ENCODE measurements around the gene S1PR1.
"Not testable (repeated sequence)": the region's sequence is repeated elsewhere in the genome, so short reads cannot be mapped to it uniquely, and the experiment has no call there.

Gene S1PR1

GRCh38 chr1:101219924-101220870, 16.6 kb upstream of the S1PR1 start:
- no peak for DNase-seq (ENCODE audit: low read depth)

DNA sequence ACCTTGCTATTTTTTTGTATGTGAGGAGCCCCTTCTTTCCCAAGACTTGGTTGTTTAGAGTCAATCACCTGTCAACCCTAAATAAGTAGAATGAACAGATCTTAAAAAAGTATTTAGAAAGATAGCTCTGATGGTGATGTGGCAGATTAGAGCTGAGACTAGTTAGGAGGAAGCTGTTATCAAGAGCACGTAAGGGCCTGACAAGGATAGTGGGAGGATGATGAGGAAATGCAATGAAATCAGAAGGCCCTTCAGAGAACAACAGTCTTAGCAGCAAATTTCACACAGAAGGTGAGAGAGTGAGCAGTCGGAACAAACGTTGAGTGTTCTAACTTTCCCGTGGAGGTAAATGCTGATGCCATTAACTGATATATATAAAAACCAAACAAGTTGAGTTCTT, 15.9 kb upstream of the S1PR1 start:
- no peak for DNase-seq (ENCODE audit: low read depth)

- DNase-seq (ENCODE audit: low read depth): no peak
Observed at GRCh38 chr1:101221945-101222429, 14.8 kb upstream of the S1PR1 start.

DNA sequence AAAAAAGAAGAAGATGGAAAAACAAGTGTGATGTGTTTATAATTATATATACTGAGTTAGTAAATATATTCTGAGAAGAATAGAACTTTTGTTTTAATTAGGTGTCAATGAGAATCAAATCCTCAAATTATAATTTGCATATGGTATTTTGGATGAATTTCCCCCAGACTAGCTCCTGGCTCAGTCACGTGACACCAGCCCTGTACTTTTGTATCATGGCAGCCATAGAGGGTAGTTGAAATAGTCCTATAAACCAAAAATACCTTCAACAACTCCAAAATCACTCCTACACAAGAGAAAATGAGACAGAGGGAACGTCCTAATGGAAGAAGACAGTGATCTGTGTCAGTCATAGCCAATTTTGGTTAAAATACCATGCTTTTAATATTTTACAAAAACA, 9.0 kb upstream of the S1PR1 start:
- DNase-seq (ENCODE audit: low read depth): no peak

DNA sequence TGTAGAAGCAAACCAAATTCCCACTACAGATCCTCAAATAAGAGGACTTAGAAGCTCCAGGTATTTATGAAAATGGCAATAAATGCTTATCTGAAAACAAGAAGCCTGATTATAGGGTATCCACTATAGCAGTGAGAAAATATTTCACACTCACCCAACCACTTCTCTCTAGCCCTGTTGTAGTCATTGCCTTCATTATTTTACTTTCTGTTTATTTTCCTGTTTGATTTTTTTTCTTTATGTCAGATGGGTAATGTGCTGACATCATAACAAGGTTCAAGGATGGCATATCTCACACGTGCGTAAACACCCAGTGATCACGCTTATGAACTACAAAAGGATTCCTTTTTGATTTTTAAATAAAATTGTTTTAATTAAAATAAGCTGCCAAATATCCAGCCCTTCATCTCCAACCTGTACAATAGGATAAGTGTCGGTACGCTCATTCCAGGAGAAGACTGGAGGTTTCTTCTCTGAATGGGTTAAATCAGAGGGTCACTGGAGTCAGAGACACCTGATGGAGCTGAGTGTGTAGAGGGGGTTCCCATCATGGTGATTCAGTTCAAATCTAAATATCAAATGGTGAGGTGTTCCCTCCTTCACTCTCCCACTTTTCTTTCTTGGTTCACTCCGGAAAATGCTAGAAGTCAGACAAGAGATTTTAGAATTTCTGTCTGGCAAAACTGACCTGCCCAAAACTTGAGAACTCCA, 8.2 kb upstream of the S1PR1 start:
- no peak for DNase-seq (ENCODE audit: low read depth)

GRCh38 chr1:101232182-101232581, 4.6 kb upstream of the S1PR1 start:
- not testable (repeated sequence) for DNase-seq (ENCODE audit: low read depth)

- DNase-seq (ENCODE audit: low read depth): no peak
Observed at GRCh38 chr1:101233495-101233894, 3.3 kb upstream of the S1PR1 start.

DNA sequence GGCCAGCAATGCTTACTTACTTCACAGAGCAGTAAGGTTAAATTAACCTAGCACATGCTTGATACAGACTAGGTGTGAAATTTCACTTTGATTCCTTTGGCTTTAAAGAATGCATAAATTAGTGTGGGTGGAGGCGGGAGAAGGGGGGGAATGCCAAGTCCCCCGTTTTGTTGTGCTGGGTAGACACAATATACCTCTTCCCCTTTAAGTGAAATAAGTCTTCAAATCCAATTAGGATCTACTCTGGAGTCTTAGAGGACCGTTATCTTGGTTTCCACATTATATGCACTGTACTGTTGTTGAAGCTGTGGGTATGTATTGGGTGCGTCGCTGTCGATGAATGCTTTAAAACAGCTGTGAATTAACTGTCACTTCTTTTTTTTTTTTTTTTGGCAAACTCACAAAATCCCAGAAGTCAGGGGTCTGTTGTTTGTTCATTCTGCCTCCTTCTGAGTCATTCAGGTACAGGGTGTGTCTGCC, 1.6 kb upstream of the S1PR1 start:
- no peak for DNase-seq (ENCODE audit: low read depth)

GRCh38 chr1:101235696-101236515, 913 bp upstream of the S1PR1 start:
- DNase-seq (ENCODE audit: low read depth): no peak

- peak; percentile 33 for DNase-seq (ENCODE audit: low read depth)
Observed at GRCh38 chr1:101237229-101237837, 514 bp downstream of the S1PR1 start.

DNA sequence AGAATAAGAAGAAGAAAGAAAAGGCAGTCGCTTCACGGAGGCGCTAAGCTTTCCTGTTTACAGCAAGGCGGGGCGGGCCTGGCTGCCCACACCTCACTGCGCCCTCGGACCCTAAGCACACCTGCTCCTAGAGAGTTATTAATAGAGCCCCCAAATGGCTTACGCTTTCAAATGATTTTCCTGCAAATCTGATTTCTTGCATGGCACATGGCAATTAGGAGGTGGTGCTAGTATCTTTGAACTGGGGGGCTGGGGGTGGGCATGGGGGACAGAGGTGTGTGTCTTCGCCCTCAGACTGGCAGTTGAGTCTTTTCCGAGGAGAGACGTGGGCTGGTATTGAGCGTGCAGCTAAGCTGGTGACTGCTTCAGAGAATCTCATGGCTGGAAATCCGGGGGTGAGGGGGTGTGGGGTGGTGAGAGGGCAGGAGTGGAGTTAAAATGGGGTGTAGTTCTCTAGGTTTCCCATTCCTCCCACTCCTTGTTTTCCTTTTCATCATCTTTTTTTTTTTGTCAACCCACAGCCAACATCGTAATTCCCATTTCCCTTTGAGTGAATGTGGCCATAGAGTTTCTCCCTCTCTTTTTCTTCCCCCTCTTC, 1.3 kb downstream of the S1PR1 start:
- DNase-seq (ENCODE audit: low read depth): no peak

- DNase-seq (ENCODE audit: low read depth): peak; percentile 76
Observed at GRCh38 chr1:101238681-101239094, 1.9 kb downstream of the S1PR1 start.

GRCh38 chr1:101239095-101240040, 2.5 kb downstream of the S1PR1 start:
- DNase-seq (ENCODE audit: low read depth): no peak

- DNase-seq (ENCODE audit: low read depth): no peak
Observed at GRCh38 chr1:101240041-101240430, 3.2 kb downstream of the S1PR1 start.

- no peak for DNase-seq (ENCODE audit: low read depth)
Observed at GRCh38 chr1:101241485-101242225, 4.8 kb downstream of the S1PR1 start.

DNA sequence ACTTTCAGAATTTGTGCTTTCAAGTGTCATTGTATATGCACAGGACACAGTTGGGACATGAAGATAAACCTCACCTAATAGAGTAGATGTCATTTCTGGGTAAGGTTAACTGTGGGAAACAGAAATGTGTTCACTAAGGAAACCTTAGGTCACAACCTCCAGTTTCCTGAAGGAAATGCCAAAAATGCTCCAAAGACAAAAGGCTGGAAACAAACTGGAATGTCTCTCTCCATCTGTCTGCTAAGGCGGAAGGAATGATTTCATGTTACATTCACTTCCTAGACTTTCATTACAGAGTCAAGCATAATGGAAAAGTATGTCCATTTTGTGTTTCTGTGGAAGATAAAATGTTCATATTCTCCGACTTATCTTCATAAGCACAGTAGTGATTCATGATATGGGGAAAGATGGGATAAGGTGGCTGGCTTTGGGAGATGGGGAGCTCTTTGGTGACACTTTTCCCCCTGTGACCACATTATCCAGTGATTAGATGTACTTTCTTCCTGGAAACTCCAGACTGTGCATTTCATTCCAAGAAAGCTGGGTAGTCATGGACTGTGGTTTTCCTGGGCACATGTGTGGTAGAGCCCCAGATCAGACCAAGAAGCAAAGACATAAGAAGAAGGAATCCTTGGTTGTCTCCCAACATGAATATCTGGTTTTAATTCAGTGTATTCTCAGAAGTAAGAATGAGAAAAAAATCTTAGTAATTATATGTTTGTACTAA, 5.7 kb downstream of the S1PR1 start:
- DNase-seq (ENCODE audit: low read depth): no peak

- DNase-seq (ENCODE audit: low read depth): no peak
Observed at GRCh38 chr1:101243751-101244150, 6.9 kb downstream of the S1PR1 start.

DNA sequence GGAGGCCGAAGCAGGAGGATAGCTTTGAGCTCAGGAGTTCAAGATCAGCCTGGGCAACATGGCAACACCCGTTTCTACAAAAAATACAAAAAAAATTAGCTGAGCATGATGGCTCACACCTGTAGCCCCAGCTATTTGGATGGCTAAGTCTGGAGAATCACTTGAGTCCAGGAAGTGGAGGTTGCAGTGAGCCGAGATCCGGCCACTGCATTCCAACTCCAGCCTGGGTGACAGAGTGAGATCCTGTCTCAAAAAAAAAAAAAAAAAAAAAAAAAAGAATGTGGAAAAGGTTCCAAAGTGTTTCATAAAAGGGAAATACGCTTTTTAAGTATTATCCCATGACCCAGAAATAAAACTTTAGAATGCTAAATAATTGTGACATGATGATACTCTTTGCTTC, 8.0 kb downstream of the S1PR1 start:
- no peak for DNase-seq (ENCODE audit: low read depth)
